ENCODE measurements around the gene C20orf141.

GRCh38 chr20:2796011-2796660 is 18.7 kb upstream of the C20orf141 start:
- TF ChIP-seq, protein P1, sequence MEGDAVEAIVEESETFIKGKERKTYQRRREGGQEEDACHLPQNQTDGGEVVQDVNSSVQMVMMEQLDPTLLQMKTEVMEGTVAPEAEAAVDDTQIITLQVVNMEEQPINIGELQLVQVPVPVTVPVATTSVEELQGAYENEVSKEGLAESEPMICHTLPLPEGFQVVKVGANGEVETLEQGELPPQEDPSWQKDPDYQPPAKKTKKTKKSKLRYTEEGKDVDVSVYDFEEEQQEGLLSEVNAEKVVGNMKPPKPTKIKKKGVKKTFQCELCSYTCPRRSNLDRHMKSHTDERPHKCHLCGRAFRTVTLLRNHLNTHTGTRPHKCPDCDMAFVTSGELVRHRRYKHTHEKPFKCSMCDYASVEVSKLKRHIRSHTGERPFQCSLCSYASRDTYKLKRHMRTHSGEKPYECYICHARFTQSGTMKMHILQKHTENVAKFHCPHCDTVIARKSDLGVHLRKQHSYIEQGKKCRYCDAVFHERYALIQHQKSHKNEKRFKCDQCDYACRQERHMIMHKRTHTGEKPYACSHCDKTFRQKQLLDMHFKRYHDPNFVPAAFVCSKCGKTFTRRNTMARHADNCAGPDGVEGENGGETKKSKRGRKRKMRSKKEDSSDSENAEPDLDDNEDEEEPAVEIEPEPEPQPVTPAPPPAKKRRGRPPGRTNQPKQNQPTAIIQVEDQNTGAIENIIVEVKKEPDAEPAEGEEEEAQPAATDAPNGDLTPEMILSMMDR (IDR thresholded peaks at IDR 0.05; ENCODE audit: low read depth, low read length, missing input control) = no peak
- TF ChIP-seq MAX (IDR thresholded peaks at IDR 0.05) = no peak
- TF ChIP-seq TAF1 (conservative IDR thresholded peaks at IDR 0.05) = no peak
- TF ChIP-seq ZBTB33 (IDR thresholded peaks at IDR 0.05) = no peak
- TF ChIP-seq, protein P2, sequence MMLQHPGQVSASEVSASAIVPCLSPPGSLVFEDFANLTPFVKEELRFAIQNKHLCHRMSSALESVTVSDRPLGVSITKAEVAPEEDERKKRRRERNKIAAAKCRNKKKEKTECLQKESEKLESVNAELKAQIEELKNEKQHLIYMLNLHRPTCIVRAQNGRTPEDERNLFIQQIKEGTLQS (IDR thresholded peaks at IDR 0.05) = no peak
- TF ChIP-seq, protein P3, sequence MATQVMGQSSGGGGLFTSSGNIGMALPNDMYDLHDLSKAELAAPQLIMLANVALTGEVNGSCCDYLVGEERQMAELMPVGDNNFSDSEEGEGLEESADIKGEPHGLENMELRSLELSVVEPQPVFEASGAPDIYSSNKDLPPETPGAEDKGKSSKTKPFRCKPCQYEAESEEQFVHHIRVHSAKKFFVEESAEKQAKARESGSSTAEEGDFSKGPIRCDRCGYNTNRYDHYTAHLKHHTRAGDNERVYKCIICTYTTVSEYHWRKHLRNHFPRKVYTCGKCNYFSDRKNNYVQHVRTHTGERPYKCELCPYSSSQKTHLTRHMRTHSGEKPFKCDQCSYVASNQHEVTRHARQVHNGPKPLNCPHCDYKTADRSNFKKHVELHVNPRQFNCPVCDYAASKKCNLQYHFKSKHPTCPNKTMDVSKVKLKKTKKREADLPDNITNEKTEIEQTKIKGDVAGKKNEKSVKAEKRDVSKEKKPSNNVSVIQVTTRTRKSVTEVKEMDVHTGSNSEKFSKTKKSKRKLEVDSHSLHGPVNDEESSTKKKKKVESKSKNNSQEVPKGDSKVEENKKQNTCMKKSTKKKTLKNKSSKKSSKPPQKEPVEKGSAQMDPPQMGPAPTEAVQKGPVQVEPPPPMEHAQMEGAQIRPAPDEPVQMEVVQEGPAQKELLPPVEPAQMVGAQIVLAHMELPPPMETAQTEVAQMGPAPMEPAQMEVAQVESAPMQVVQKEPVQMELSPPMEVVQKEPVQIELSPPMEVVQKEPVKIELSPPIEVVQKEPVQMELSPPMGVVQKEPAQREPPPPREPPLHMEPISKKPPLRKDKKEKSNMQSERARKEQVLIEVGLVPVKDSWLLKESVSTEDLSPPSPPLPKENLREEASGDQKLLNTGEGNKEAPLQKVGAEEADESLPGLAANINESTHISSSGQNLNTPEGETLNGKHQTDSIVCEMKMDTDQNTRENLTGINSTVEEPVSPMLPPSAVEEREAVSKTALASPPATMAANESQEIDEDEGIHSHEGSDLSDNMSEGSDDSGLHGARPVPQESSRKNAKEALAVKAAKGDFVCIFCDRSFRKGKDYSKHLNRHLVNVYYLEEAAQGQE (IDR thresholded peaks at IDR 0.05) = no peak
- TF ChIP-seq RXRA (IDR thresholded peaks at IDR 0.05) = no peak
- TF ChIP-seq JUND (IDR thresholded peaks at IDR 0.05) = no peak
- TF ChIP-seq GABPA (IDR thresholded peaks at IDR 0.05 in 1 of 2, conservative IDR thresholded peaks at IDR 0.05 in 1 of 2) = no peak
- no peak for TF ChIP-seq SP1 (IDR thresholded peaks at IDR 0.05)
- no peak for TF ChIP-seq RAD21 (IDR thresholded peaks at IDR 0.05)
